ENCODE measurements around the gene ITPRID2. TPM values are rescaled to one million over a fixed set of nuclear protein-coding genes. Genes with fewer than 3 reads are reported as not detected.

Gene ITPRID2
- total RNA-seq, 1 donor from 2014 or later, result 40.4 TPM

- H3K4me2 ChIP-seq, result no peak overlapping the region
Observed at GRCh38 chr2:181934694-181935093, 43.2 kb downstream of the ITPRID2 start.

GRCh38 chr2:181937473-181937872 lies 45.9 kb downstream of the ITPRID2 start:
- Mint-ChIP-seq H3K9me3 (no peaks in the 10 kb centered on the region), H3K36me3 (no peaks in the 10 kb centered on the region), H3K4me1 (no peaks in the 10 kb centered on the region), H3K27ac (no peak overlapping the region), H3K27me3 (ENCODE audit: insufficient read depth, low read depth) (no peaks in the 10 kb centered on the region), H3K4me3 (no peak overlapping the region)
- H3K9ac ChIP-seq, result no peak overlapping the region
- H4K20me1 ChIP-seq (ENCODE audit: low read depth), result no peaks in the 10 kb centered on the region
- H3F3A ChIP-seq (ENCODE audit: low read depth), result no peaks in the 10 kb centered on the region
- H3K27ac ChIP-seq, result no peak overlapping the region
- DNase-seq (ENCODE audit: low spot score), result no peak
- H3K4me1 ChIP-seq, result no peaks in the 10 kb centered on the region
- no peaks in the 10 kb centered on the region for H3K36me3 ChIP-seq
- no peaks in the 10 kb centered on the region for H3K27me3 ChIP-seq
- H3K79me2 ChIP-seq (ENCODE audit: low read depth), result no peaks in the 10 kb centered on the region
- TF ChIP-seq EZH2 (IDR thresholded peaks at IDR 0.05), result no peak
- H2AFZ ChIP-seq (replicated peaks), result no peak overlapping the region
- H3K9me3 ChIP-seq (ENCODE audit: low read depth), result no peaks in the 10 kb centered on the region
- H3K4me3 ChIP-seq, result no peak overlapping the region
- H3K4me2 ChIP-seq, result no peak overlapping the region

More at GRCh38 chr2:181934694-181935093, 43.2 kb downstream of the ITPRID2 start:
- Mint-ChIP-seq H3K9me3 (no peaks in the 10 kb centered on the region), H3K27ac (no peak overlapping the region), H3K4me1 (no peaks in the 10 kb centered on the region), H3K4me3 (no peak overlapping the region), H3K36me3 (peaks cover 4% of the 10 kb centered on the region), H3K27me3 (ENCODE audit: insufficient read depth, low read depth) (no peaks in the 10 kb centered on the region)
- no peaks in the 10 kb centered on the region for H3F3A ChIP-seq (ENCODE audit: low read depth)
- no peak for DNase-seq (ENCODE audit: low spot score)
- no peaks in the 10 kb centered on the region for H3K36me3 ChIP-seq
- no peaks in the 10 kb centered on the region for H3K9me3 ChIP-seq (ENCODE audit: low read depth)
- H3K4me1 ChIP-seq, result no peaks in the 10 kb centered on the region
- no peaks in the 10 kb centered on the region for H4K20me1 ChIP-seq (ENCODE audit: low read depth)
- H3K4me3 ChIP-seq, result no peak overlapping the region
- no peak overlapping the region for H3K27ac ChIP-seq
- no peaks in the 10 kb centered on the region for H3K27me3 ChIP-seq
- H2AFZ ChIP-seq (replicated peaks), result no peak overlapping the region
- no peak overlapping the region for H3K9ac ChIP-seq
- TF ChIP-seq EZH2phosphoT487 (IDR thresholded peaks at IDR 0.05), result no peak
- TF ChIP-seq EZH2 (IDR thresholded peaks at IDR 0.05), result no peak
- TF ChIP-seq CTCF (IDR thresholded peaks at IDR 0.05), result no peak
- no peaks in the 10 kb centered on the region for H3K79me2 ChIP-seq (ENCODE audit: low read depth)

GRCh38 chr2:181943411-181944124 lies 52.0 kb downstream of the ITPRID2 start:
- no peak overlapping the region for H3K27ac ChIP-seq
- Mint-ChIP-seq H3K9me3 (no peaks in the 10 kb centered on the region), H3K36me3 (no peaks in the 10 kb centered on the region), H3K4me1 (peaks cover 3% of the 10 kb centered on the region), H3K27me3 (ENCODE audit: insufficient read depth, low read depth) (no peaks in the 10 kb centered on the region), H3K4me3 (no peak overlapping the region), H3K27ac (no peak overlapping the region)
- no peak overlapping the region for H3K4me3 ChIP-seq
- H3K9ac ChIP-seq, result no peak overlapping the region
- no peaks in the 10 kb centered on the region for H4K20me1 ChIP-seq (ENCODE audit: low read depth)
- H2AFZ ChIP-seq (replicated peaks), result no peak overlapping the region
- H3F3A ChIP-seq (ENCODE audit: low read depth), result no peaks in the 10 kb centered on the region
- no peak for TF ChIP-seq CTCF (IDR thresholded peaks at IDR 0.05)
- TF ChIP-seq EZH2 (IDR thresholded peaks at IDR 0.05), result no peak
- H3K4me1 ChIP-seq, result no peaks in the 10 kb centered on the region
- no peaks in the 10 kb centered on the region for H3K79me2 ChIP-seq (ENCODE audit: low read depth)
- H3K4me2 ChIP-seq, result no peak overlapping the region
- no peaks in the 10 kb centered on the region for H3K36me3 ChIP-seq
- DNase-seq (ENCODE audit: low spot score), result no peak
- no peaks in the 10 kb centered on the region for H3K9me3 ChIP-seq (ENCODE audit: low read depth)
- no peaks in the 10 kb centered on the region for H3K27me3 ChIP-seq

- H3F3A ChIP-seq (ENCODE audit: low read depth), result no peaks in the 10 kb centered on the region
- no peaks in the 10 kb centered on the region for H3K9me3 ChIP-seq (ENCODE audit: low read depth)
- H3K9me3 Mint-ChIP-seq, result no peaks in the 10 kb centered on the region
- H3K27me3 Mint-ChIP-seq (ENCODE audit: insufficient read depth, low read depth), result no peaks in the 10 kb centered on the region
- TF ChIP-seq EZH2phosphoT487 (IDR thresholded peaks at IDR 0.05) (no peak), EZH2 (IDR thresholded peaks at IDR 0.05) (no peak), CTCF (IDR thresholded peaks at IDR 0.05) (no peak)
- H2AFZ ChIP-seq (replicated peaks), result no peak overlapping the region
- no peak overlapping the region for H3K4me2 ChIP-seq
- no peaks in the 10 kb centered on the region for H3K27me3 ChIP-seq
- no peaks in the 10 kb centered on the region for H3K79me2 ChIP-seq (ENCODE audit: low read depth)
- H3K27ac ChIP-seq, result no peak overlapping the region
- H3K36me3 Mint-ChIP-seq, result no peaks in the 10 kb centered on the region
- H3K36me3 ChIP-seq, result no peaks in the 10 kb centered on the region
- H3K4me3 Mint-ChIP-seq, result no peak overlapping the region
- H3K4me3 ChIP-seq, result no peak overlapping the region
- H3K4me1 Mint-ChIP-seq, result peaks cover 3% of the 10 kb centered on the region
- H3K9ac ChIP-seq, result no peak overlapping the region
- H4K20me1 ChIP-seq (ENCODE audit: low read depth), result no peaks in the 10 kb centered on the region
- no peaks in the 10 kb centered on the region for H3K4me1 ChIP-seq
- DNase-seq (ENCODE audit: low spot score), result no peak
- H3K27ac Mint-ChIP-seq, result no peak overlapping the region
Observed at GRCh38 chr2:181944164-181944913, 52.8 kb downstream of the ITPRID2 start.

All from neural progenitor cell (in vitro differentiated cells).